ENCODE measurements around the gene SUMO4.

Gene SUMO4

DNA sequence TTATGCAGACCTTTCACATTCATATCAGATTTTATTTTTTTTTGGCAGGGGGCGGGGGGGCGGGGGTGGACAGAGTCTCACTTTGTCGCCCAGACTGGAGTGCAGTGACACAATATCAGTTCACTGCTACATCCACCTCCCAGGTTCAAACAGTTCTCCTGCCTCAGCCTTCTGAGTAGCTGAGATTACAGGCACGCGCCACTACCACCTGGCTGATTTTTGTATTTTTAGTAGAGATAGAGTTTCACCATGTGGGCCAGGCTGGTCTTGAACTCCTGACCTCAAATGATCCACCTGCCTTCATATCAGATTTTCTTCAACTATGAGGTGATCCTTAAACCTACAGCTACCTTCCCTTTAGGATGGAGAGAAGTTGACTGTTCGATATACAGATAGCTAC is 8.0 kb upstream of the SUMO4 start:
- no peak for DNase-seq

- no peak for DNase-seq
Observed at GRCh38 chr6:149392535-149392934, 7.5 kb upstream of the SUMO4 start.

DNA sequence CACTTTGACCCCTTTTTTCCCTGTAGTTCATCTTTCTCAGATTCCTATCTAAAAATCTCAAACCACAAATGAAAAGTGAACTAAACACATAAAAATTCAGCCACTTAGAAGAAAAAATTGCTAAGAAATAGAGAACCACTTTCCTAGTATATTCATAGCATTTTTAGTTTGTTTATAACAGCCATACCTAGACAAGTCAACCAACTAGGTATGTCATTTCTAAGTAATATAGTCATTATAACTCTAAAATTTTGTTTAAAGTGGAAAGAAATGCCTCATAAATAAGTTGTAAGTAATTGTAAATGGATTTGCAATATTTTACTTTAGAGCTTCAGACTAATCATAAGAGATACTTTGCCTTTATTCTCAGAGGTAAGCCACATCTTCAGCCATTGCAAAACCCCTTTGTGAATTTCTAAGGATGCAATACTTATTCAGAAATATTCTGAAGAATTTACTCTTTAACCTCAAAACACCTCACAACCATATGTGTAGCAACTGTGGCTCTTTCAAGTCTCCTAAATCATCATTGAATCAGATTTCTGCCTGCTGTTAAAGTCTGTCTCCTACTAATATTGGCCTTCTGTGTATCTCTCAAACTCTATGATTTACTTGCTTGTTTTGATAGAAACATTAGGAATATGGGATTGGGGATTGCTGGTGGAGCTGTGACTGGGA is 6.9 kb upstream of the SUMO4 start:
- DNase-seq = no peak

DNA sequence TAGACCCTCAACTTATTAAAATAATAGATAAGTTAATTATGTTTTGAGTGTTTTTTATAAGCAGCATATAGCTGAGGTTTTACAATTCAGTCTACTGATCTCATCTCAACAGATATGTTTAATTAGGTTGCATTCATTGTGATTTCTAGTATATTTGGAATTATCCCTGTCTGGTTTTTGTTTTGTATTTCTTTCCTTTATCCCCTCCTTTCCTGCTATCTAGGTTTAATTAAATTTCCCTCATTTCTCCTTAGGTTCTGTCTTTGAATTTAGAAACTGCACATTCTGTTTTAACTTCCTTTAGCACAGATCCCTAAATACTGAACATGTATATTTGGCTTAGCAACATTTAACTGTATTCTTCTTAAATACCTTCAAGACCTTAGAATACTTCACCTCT is 4.9 kb upstream of the SUMO4 start:
- no peak for DNase-seq

DNA sequence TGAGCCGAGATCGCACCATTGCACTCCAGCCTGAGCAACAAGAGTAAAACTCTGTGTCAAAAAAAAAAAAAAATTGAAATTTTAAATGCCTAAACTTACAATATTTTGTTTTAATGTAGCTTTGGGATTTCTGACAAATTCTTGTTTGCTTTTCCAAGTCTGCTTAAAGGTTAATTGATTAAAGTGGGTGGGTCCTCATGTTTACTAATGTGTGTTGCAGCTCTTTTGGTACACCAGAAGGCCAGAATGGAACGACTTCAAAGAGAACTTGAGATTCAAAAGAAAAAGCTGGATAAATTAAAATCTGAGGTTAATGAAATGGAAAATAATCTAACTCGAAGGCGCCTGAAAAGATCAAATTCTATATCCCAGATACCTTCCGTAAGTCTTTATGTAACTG is 2.7 kb upstream of the SUMO4 start:
- DNase-seq = no peak

DNA sequence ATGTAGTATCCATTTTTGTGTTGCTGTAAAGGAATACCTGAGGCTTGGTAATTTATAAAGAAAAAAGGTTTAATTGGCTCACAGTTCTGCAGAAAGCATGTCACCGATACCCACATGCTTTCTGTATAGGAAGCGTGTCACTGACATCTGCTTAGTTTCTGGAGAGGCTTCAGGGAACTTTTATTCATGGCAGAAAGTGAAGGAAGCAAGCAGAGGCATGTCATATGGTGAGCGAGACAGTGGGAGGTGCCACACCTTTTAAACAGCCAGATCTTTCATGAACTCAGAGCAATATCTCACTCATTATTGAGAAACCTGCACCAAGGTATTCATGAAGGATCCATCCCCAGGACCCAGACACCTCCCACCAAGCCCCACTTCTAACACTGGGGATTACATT is 3.5 kb downstream of the SUMO4 start:
- DNase-seq = no peak

GRCh38 chr6:149405823-149406765 is 6.0 kb downstream of the SUMO4 start:
- no peak for DNase-seq

DNA sequence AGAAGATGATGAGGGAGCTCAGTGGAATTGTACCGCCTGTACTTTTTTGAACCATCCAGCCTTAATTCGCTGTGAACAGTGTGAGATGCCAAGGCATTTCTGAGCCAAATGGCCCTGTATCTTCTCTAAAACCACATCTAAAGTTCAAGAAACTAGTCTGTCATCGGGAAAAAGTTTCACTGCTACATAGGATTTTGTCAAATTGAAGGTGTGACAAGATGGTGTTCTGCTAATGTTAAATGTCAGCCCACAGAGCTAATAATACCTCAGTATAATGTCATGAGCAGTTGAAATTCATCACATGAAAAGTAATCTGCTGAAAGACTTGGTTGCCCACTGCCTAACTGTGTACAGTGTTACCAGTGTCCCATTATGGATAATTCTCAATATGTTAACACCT is 9.6 kb downstream of the SUMO4 start:
- no peak for DNase-seq

DNA sequence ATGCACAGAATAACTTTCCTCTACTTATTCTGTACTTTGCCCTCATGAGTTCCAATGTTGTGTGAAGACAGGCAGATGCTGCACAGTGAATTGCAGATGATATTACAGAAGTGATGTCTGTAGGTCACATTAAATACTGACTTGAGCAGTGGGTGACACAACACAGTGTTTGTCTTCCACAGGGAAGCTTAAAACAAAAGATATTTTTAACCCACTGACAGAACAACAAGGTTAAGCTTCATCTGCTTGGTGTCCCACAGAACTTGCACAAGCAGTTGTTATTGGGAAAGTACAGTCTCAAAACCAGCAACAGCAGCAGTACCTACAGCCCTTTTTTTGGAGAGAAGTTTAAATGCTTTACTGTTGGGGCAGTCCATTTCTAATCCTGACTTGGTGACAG is 10.5 kb downstream of the SUMO4 start:
- no peak for DNase-seq

GRCh38 chr6:149414009-149414408 is 13.9 kb downstream of the SUMO4 start:
- DNase-seq = no peak

GRCh38 chr6:149414821-149415220 is 14.8 kb downstream of the SUMO4 start:
- no peak for DNase-seq

DNA sequence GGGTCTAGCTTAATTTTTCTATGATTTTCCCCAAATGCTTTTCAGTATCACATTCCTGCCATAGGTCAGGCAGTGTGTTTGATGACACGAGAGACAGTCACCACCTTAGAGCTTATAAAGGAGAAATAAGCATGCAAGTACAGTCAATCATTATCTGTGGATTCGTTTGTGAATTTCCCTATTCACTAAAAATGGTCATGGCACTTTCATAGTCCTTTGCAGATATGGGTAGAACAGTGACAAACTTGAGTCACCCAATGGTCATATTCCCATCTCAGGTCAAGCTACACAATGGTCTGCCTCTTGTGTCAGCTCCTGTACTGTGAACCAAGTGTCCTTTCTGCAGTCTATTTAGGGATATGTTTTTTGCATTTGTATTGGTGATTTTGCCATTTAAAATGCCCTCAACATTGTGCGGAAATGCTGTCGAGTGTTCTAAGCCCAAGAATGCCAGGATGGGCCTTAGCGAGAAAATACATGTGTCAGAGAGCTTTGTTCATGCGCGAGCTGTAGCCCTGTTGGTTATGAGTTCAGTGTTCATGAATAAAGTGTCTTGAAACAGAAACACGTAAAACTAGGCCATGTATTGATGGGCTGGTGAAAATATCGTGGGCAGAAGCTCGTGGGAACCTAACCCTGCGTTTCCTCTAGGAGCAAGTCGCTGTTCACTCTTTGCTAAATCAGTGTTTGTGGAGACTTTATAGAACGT is 19.8 kb downstream of the SUMO4 start:
- no peak for DNase-seq

DNA sequence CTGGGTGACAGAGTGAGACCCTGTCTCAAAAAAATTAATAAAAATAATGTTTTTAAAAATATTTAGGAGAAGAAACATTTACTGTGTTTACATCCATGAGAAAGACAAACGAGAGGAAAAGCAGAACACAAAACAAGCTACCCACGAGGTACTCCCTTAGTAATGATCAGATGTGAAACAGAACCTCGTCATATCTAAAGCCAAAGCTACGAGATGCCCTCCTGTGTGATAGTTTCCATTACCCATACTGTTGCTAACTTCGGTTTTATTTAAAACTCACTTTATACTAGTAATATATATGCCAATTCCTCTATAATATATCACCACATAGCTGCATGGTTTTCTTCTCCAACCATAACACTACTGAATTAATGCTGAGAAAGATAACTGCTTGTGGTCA is 21.1 kb downstream of the SUMO4 start:
- no peak for DNase-seq

GRCh38 chr6:149422581-149422980 is 22.5 kb downstream of the SUMO4 start:
- DNase-seq = no peak

- DNase-seq = no peak
Observed at GRCh38 chr6:149423964-149424440, 23.9 kb downstream of the SUMO4 start.

GRCh38 chr6:149425224-149425623 is 25.2 kb downstream of the SUMO4 start:
- DNase-seq = no peak

- DNase-seq = no peak
Observed at GRCh38 chr6:149425754-149426153, 25.7 kb downstream of the SUMO4 start.

DNA sequence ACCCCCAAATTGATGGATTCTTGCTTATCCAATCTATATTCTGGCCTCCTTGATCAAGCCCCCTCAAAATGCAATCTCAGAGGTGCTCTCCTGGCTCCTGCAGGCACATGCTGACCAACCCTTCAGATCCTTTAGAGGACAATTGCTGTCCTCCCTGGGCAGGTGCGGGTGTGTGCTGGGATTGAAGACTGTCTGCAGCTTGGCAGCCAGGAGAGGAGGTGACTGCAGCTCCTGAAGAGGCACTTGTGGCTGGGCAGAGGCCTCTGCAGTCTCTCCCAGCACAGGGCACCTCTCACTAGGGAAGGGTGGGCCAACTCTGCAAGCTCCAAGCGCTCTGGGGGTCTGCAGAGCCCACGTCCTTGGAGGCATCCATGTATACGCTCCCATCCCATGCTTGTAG is 28.5 kb downstream of the SUMO4 start:
- DNase-seq = no peak

DNA sequence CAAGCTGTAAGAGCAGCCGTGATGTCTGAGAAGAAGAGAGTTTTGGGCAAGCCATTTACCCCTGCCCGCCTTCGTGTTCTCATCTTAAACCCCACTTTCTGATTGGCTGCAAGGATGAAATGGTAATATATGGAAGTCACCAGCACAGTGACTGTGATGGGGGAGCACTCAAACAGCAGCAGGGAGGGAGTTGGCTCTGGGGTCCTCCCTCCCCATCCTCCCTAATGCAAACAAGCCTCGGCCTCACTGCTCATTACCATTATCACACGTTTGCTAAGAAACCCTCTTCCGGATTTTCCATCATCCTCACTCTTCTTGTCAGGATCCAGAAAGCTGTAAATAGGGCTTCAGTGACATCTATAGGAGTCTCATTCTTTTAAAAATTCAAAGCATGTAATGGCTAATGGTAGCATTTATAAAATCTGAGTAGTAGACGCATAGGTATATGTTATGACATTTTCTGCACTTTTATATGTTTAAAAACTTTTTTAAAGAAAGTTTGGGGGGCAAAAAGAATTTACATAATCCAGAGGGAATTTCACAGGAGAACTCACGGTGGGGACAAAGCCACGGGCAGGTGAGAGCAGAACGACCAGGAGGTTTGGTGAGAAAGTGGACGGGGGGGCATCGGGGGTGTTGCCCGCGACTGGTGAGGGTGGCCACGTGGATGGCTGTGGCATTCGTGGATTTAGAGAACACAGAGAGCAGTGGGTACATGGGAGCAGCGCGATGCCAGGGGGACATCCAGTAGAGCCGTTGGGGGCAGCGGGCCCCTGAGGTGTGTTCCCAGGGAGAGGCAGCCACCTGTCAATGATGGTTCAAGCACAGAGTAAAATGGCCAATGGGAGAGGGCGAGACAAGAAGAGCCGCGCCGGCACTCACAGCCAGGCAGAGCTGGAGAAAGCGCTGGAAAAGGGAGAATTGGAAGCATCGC is 29.6 kb downstream of the SUMO4 start:
- DNase-seq = no peak

- DNase-seq = peak; percentile 81
Observed at GRCh38 chr6:149431905-149432775, 32.1 kb downstream of the SUMO4 start.

DNA sequence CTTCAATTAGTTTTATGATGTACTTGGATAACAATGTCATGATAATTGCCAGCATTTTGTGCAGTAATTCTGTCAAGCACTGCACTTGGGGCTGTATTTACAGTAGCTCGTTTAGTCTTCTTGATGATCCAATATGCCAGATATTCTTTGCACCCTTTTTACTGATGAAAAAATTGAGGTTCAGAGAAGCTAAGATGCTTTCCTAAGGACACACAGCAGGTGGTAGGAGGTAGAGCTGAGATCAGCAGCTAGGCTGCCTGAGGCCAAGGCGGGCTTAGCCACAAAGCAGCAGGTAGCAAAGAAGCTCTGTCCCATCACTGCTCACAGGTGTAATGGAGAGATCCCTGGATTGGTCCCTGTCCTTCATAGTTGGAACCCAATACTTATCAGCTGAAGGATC is 33.3 kb downstream of the SUMO4 start:
- DNase-seq = no peak

Measured in CD4-positive, alpha-beta T cell treated with Interferon gamma for 1 hour (primary cell).